ENCODE data around the gene DTX1. TPM values are rescaled to one million over a fixed set of nuclear protein-coding genes. Genes with fewer than 3 reads are reported as not detected.
"Not testable (repeated sequence)": the region's sequence is repeated elsewhere in the genome, so short reads cannot be mapped to it uniquely, and the experiment has no call there.

DTX1 gene
- total RNA-seq, 1 experiment from 2014 or later: 0.11 TPM

GRCh38 chr12:113114447-113115178 lies 58.1 kb downstream of the DTX1 start:
- no peak for DNase-seq (ENCODE audit: low read depth)

GRCh38 chr12:113115455-113116126 lies 59.1 kb downstream of the DTX1 start:
- no peak for DNase-seq (ENCODE audit: low read depth)

GRCh38 chr12:113116875-113117274 lies 60.3 kb downstream of the DTX1 start:
- DNase-seq (ENCODE audit: low read depth): no peak

- not testable (repeated sequence) for DNase-seq (ENCODE audit: low read depth)
These were observed 61.2 kb downstream of the DTX1 start for GRCh38 chr12:113117684-113118083.

- no peak for DNase-seq (ENCODE audit: low read depth)
These were observed 61.6 kb downstream of the DTX1 start for GRCh38 chr12:113118142-113118541.

- DNase-seq (ENCODE audit: low read depth): no peak
These were observed 63.6 kb downstream of the DTX1 start for GRCh38 chr12:113119980-113120669.

GRCh38 chr12:113120670-113121370 lies 64.3 kb downstream of the DTX1 start:
- no peak for DNase-seq (ENCODE audit: low read depth)

GRCh38 chr12:113127791-113128199 lies 71.3 kb downstream of the DTX1 start:
- no peak for DNase-seq (ENCODE audit: low read depth)

GRCh38 chr12:113128802-113129663 lies 72.5 kb downstream of the DTX1 start:
- no peak for DNase-seq (ENCODE audit: low read depth)

- DNase-seq (ENCODE audit: low read depth): no peak
These were observed 73.3 kb downstream of the DTX1 start for GRCh38 chr12:113129664-113130456.

- DNase-seq (ENCODE audit: low read depth): no peak
These were observed 74.1 kb downstream of the DTX1 start for GRCh38 chr12:113130457-113131135.

GRCh38 chr12:113131556-113131955 lies 75.0 kb downstream of the DTX1 start:
- DNase-seq (ENCODE audit: low read depth): no peak

GRCh38 chr12:113133036-113133435 lies 76.5 kb downstream of the DTX1 start:
- DNase-seq (ENCODE audit: low read depth): no peak

- no peak for DNase-seq (ENCODE audit: low read depth)
These were observed 77.1 kb downstream of the DTX1 start for GRCh38 chr12:113133666-113134065.

GRCh38 chr12:113134071-113134470 lies 77.5 kb downstream of the DTX1 start:
- no peak for DNase-seq (ENCODE audit: low read depth)

- DNase-seq (ENCODE audit: low read depth): no peak
These were observed 78.0 kb downstream of the DTX1 start for GRCh38 chr12:113134521-113134951.

GRCh38 chr12:113135178-113136127 lies 78.9 kb downstream of the DTX1 start, which contains the start of gene RASAL1:
TSS of gene RASAL1 (minus strand) at chr12:113135761. CDS start at chr12:113135462, 299 bp downstream.
- no peak for DNase-seq (ENCODE audit: low read depth)

Data from LHCN-M2 (cell line).